Stimulated activated CD4-positive, alpha-beta T cell treated with anti-CD3 and anti-CD28 coated beads, Interleukin-15, amount 100 ng/mL, for 48 hours (primary cell): ENCODE data around the gene RXFP1.
A peak's percentile ranks its signal among the peaks of the same experiment; 100 is the strongest.
"Not testable (repeated sequence)": the region's sequence is repeated elsewhere in the genome, so short reads cannot be mapped to it uniquely, and the experiment has no call there.

Experiments used
- DNase-seq, 2 donors: peaks; one replicate each; pipeline ENCODE4 v3.0.0-alpha.2; 2020; ENCODE audit warnings: low read depth in 2 of 2

The RXFP1 gene

DNA sequence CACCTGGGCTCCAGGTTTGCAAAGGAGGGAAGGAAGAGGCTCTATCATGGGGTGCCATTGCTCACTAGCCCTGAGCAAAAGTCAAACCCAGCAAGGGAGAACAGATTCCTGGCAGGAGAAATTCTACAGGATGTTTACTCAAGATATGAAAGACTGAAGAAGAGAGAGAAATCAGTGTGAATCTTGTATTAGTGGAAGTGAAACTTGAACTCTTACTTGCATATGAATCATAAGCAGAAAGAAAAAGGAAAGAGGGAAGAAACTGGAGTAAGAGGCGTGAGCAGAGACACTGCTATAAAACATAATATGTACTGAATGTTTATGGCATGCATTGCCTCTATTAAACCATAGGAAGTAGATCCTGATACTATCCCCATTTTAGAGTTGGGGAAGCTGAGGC, 89.1 kb downstream of the RXFP1 start:
- no peak for DNase-seq

DNA sequence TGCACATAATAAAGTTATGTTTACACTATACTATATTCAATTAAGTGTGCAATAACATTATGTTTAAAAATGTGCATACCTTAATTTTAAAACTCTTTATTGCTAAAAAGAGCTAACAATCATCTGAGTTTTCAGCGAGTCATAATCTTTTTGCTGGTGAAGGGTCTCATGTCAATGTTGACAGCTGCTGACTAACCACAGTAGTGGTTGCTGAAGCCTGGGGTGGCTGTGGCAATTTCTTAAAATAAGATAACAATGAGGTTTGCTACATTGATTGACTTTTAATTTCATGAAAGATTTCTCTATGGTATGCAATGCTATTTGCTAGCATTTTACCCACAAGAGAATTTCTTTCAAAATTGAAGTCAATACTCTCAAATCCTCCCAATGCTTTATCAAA, 91.4 kb downstream of the RXFP1 start:
- no peak for DNase-seq

DNA sequence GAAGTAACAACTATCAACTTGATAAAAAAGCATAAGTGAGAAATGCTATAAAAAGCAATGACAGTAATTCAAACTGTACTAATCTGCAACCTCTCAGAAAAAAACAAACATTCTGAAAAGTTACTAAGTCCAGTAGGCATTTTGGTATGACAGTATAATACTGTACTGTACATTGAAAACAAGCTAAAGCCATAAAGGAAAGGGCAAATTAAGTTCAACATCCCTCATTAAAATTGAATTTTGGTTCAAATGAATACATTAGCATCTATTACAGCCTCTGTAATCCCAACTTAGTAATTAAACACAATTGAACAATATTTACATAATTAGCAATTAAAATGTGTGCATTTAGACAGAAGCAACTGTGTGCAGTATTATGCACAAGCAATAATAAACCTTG, 96.3 kb downstream of the RXFP1 start:
- DNase-seq = no peak

DNA sequence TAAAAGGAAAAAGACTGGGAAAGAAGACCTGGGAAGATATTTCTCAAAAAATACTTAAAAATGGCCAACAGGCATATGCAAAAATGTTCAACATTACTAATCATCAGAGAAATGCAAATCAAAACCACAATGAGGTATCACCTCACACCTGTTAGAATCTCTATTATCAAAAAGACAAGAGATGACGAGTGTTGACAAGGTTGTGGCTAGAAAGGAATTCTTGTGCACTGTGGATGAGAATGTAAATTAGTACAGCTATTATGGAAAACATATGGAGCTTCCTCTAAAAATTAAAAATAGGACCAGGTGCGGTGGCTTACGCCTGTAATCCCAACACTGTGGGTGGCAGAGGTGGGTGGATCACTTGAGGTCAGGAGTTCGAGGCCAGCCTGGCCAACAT, 100.0 kb downstream of the RXFP1 start:
- no peak for DNase-seq

DNA sequence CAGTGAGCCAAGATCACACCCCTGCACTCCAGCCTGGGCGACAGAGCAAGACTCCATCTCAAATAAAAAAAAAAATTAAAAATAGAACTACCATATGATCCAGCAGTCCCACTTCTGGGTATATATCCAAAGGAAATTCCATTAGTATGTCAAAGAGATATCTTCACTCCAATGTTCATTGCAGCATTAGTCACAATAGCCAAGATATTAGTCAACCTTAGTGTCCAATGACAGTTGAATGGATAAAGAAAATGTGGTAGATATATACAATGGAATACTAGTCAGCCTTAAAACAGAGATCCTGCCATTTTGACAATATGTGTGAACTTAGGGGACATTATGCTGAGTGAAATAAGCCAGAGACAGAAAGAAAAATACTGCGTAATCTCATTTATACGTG, 100.6 kb downstream of the RXFP1 start:
- no peak for DNase-seq

DNA sequence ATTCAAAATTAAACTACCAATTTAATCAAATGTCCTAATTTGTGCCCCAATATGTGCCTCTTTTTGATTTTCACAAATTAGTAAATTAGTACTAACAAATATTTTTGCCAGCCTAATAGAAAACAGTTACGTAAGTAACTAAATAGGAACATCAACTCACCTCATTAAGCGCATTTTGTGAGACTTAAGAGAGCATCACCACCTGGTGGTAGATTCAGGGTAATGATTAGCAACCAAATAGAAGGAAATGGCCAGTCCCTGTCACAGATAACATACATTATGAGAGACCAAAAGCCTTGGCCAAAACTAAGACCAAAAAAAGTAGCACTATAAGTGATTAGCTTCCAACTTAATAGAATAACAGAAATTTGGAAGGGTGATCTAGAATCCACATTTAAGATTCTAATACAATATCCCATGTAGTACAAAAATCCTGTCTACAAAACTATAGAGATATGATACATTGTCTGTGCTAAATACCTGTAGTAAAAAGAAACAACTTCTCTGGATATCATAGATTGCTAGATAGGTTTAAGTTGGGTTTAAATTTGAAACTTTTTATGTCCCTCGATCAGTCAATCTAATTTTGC, 103.3 kb downstream of the RXFP1 start:
- no peak for DNase-seq

DNA sequence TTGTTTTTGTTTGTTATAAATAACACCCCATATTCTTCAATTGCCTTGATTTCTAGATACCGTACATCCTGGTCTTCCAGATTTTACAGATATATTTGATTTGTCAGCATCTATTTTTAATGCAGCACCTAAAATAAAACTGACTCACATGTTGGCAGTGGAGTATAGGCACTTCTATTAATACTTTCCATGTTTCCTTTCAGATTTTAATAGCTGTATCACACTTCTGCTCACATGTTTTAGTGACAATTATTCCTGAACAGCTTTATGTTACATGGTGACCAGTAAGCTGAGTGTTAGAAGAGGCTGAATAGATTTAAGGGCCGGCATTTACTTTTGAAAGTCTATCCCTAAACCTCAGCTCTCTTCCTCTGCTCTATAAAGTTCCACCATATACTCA, 103.9 kb downstream of the RXFP1 start:
- no peak for DNase-seq

DNA sequence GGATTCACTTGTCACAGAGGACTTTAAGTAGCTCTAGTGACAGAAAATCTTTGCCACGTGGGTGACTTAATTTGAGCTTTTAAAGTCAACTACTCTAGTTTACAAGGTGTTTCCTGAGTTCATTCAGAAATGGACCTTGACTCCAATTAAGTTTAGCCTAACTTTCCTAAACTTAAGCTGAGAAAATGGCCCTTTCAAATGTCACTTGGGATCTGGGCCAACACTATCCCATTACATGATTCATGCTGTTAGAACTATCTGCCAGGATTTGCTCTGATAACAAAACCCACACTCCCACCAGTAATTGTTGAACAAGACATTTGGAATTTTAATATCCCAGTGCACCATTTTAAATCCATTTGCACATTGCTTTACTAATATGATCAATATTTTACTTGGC, 109.2 kb downstream of the RXFP1 start:
- no peak for DNase-seq

DNA sequence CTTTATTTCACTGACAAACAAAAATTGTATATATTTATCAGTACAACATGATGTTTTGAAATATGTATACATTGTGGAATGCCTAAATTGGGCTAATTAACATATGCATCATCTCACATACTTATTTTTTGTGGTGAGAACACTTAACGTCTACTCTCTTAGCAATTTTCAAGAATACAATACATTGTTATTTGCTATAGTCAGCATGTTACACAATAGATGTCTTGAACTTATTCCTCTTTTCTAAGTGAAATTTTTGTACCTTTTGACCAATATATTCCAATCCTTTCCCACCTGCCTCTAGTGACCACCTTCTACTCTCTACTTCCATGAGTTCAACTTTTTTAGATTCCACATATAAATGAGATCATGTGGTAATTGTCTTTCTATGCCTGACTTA, 114.9 kb downstream of the RXFP1 start:
- DNase-seq = no peak

DNA sequence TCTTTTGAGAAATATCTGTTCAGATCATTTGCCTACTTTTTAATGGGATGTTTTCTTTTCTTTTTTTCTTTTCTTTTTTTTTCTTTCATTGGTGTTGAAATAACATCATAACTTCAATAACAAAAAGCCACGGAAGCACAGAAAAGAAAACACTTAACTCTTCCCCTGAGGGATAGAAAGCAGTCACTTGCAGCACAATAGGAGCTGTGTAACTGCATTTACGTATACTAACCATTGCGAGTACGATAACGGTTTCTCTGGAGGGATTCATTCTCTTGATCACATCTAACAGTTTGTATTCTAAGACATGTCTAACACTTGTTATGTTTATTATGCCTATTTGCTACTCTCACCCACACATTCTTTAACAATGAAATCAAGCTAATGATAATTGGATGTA, 122.7 kb downstream of the RXFP1 start:
- no peak for DNase-seq

DNA sequence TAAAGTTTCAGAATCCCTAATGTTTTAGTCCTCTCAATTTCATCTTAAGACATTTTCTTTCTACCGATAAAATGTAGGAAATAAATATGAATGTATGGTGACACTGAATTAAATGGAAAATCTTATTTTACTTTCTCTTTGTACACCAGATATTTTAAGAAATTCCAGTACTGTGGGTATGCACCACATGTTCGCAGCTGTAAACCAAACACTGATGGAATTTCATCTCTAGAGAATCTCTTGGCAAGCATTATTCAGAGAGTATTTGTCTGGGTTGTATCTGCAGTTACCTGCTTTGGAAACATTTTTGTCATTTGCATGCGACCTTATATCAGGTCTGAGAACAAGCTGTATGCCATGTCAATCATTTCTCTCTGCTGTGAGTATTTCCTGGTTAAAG, 123.1 kb downstream of the RXFP1 start:
- no peak for DNase-seq

DNA sequence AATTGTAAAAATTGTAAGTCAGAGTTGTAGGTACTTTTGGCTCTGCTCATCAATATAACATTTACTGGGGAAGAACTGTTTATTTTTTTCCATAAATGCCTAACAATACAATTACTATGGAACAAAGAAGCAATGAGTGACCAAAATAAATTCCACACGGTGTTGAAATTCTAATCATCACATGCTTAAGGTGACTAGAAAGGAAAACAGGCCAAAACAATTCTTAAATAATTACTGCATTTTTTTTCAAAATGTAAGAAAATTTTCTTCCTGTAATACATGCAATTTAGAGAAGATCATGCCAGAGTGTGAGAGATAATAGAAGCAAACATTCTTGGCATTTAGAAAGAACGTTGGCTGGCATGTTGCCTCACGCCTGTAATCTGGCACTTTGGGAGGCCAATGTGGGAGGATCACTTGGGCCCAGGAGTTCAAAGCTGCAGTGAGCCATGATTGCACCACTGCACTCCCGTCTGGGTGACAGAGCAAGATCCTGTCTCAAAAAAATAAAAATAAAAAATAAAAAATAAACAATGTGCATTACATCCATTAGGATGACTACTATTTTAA, 127.5 kb downstream of the RXFP1 start:
- no peak for DNase-seq

DNA sequence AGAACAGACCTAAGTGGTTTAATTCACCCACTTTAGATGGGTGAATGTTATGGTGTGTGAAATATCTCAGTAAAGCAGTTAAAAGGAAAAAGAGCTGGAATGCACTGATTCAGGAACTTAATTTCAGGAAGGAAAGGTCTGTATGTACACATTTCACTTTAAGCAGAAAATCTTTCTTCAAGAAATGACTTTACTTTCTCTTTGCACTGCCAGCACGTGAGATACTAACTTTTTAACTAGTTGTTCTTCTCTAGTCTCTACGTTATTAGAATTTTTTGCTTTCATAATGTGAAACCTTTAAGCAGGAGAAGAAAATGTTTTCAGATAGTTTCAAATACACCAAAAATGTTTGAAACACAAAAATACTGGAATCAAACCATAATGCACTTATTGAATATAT, 131.2 kb downstream of the RXFP1 start:
- DNase-seq = no peak

DNA sequence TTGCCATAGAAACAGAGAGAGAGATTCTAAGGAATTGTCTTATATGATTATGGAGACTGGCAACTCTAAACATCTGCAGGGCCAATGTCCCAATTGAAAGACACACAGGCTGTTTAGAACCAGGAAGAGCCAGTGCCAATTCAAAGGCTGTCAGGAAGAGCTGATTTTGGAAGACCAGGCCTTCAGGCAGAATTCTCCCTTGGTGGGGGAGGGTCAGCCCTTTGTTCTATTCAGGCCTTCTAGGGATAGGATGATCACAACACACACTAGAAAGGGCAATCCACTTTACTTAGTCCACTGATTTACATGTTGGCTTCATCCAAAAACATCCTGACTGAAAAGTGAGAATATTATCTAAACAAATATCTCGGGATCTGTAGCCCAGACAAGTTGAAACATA, 134.8 kb downstream of the RXFP1 start:
- no peak for DNase-seq

DNA sequence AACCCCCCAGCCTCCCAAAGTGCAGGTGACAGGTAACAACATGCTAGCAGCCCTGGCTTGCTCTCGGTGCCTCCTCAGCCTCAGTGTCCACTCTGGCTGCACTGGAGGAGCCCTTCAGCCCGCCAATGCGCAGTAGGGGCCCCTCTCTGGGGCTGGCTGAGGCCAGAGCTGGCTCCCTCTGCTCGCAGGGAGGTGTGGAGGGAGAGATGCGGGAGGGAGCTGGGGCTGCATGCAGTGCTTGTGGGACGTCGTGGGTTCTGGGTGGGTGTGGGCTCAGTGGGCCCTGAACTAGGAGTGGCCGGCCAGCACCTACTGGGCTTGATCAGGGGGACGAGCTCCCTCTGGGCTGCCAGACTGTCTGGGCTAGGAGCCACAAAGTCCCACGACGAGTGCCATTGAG, 135.6 kb downstream of the RXFP1 start:
- DNase-seq = no peak

DNA sequence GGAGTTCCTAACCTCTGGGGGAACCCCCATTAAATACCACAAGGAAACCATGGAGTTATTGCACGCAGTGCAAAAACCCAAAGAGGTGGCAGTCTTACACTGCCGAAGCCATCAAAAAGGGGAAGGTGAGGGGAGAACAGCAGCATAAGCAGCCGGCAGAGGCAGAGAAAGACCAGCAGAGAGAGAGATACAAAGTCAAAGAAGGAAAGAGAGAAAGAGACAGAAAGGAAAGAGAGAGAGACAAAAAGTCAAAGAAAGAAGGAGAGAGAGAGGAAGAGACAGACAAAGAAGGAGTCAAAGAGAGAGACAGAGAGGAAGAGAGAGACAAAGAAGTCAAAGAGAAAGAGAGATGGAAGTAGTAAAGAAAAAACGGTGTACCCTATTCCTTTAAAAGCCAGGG, 141.6 kb downstream of the RXFP1 start:
- DNase-seq = not testable (repeated sequence)

DNA sequence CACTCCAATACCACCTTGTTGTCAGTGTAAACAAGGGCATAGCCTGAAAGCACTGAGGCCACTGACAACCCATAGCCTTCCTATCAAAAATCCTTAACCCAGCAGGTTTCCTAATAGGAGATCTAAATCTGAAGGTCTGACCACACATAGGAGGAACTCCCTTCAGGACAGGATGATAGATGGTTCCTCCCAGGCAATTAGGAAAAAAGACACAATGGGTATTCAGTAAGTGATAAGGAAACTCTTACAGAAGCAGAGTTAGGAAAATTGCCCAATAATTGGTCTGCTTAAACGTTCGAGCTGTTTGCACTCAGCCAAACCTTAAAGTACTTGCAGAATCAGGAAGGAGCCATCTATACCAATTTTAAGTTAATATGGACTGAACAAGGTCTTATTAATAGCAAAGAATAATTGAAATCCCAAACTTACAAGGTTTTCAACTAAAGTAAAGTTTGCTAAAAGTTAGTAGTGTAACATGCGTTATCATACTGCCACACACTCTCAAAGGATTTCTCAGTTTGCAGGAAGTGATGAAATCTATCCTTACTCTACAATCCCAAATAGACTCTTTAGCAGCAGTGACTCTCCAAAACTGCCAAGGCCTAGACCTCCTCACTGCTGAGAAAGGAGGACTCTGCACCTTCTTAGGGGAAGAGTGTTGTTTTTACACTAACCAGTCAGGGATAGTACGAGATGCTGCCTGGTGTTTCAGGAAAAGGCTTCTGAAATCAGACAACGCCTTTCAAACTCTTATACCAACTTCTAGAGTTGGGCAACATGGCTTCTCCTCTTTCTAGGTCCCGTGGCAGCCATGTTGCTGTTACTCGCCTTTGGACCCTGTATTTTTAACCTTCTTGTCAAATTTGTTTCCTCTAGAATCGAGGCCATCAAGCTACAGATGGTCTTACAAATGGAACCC, 142.3 kb downstream of the RXFP1 start:
- DNase-seq = not testable (repeated sequence)

DNA sequence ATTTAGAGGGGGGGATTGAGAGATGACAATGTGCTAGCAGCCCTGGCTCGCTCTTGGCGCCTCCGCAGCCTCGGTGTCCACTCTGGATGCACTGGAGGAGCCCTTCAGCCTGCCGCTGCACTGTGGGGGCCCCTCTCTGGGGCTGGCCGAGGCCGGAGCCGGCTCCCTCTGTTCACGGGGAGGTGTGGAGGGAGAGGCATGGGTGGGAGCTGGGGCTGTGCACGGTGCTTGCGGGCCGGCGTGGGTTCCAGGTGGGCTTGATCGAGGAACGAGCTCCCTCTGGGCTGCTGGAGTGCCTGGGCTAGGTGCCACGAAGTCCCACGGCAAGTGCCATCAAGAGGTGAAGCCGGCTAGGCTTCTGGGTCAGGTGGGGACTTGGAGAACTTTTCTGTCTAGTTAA, 143.1 kb downstream of the RXFP1 start:
- DNase-seq = no peak

DNA sequence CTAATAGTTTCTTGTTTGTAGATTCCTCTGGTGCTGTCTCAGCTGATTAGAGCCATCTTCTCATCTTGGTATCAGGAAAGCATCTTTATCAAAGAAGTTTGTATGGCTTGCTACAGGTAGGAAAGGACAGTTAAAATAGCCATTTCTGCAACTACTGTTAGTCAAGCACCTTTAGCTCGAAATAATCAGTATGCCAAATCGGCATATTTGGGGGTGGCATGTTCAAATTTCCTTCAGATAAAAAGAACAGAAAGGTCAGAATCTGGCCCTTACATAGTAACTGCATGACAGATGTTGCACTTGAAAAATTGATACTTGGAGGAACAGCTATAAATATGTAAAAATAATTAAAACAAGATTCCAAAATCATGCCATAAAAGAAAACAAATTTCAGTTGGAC, 145.2 kb downstream of the RXFP1 start:
- DNase-seq = no peak

DNA sequence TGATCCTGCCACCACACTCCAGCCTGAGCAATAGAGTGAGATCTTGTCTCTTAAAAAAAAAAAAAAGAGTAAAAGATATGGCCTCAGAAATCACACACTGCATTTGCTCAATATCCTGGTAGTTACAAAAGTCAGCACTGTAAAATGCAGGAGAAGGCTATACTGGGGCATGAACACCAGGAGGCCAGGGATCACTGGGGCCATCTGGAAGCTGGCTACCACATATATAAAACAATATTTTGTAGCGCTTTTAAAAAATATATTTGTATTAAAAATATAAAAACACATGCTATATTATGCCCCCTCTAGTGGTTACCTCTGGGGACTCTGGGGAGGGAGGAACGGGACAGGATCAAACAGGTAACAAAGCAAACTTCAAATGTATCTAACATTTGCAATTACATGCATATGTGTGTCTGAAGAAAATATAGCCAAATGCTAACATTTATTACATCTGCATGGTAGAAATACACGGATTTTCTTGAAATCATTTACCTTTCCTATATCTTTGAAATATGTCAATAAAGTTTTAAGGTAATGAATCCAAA, 146.0 kb downstream of the RXFP1 start:
- DNase-seq = no peak

DNA sequence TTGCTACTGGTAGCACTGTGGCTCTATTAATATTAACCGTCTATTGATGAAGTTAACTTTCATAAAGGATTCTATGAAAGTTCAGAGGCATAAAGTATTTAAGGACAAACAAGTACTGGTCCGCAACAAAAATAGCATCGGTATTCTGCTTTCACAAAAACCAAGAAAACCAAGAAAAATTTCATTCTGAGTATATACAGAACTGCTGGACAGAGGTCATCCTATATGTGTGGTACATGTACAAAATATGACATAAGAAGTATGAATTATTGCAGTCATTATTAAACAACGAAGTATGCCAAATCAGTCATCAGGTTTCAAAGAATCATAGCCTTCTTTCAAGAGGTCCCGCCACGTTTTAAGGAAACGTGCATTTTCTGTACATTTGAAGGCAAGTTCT, 147.6 kb downstream of the RXFP1 start:
- DNase-seq = no peak

DNA sequence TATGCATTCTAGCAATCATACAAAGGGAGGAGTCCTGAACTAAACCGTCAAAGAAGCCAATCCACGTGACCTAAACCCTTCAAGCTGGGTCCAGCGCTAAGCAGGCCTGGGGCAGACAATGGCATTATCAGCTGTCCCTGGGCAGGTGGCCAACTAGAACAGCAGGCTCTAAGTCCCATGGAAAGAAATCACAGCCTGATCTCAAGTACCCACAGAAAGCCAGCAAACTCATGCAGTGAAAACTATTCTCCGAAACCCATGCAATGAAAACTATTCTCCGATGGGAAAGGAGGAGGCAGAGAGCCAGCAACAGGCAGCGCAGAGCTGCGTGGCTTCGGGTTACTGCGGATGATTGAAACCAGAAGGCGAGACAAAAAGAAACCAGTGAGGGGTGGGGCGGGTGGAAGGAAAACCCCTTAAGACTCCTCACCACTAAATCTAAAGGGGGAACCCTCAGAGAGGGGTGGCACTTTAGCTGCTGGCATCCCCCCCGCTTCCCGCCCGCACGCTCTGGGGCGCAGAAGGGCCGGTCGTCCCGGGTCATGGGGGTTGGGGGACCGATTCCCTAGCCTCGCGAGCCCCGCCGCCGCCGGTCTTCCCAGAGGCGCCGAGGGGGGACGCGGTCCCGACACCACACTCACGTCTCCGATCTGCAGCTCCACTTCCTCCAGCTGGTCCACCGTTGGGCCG, 149.4 kb downstream of the RXFP1 start:
- DNase-seq = peak; percentile 49 to 50

DNA sequence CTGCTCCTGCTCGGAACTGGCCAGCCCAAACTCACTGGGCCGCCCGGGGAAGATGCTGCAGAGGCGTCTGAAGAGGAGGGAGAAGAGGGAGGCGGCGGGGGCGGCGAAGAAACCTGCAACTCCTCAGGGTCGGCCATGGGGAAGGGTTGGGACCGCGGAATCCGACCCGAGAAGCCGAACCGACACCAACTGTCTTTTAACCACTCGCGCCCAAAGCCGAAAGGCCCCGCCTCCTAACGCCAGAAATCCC, 149.9 kb downstream of the RXFP1 start, which contains the start of gene C4orf46:
TSS of gene C4orf46 (minus strand) at position 223 of the 250 bp plus-strand sequence. CDS start at position 137, 86 bp downstream.
- no peak for DNase-seq
